ENCODE results near the gene MSL1.

- TF ChIP-seq CTCF (IDR thresholded peaks at IDR 0.05): no peak
- no peak for TF ChIP-seq POLR2A (IDR thresholded peaks at IDR 0.05)
Observed at GRCh38 chr17:40145476-40145875, 23.7 kb downstream of the MSL1 start.
